Fibroblast of the aortic adventitia (primary cell): ENCODE measurements around the gene DVL2. TPM values are rescaled to one million over a fixed set of nuclear protein-coding genes. Genes with fewer than 3 reads are reported as not detected.

Source experiments
- DNase-seq: peaks from one replicate; pipeline ENCODE4 v3.0.0-alpha.2; 2010; ENCODE audit warnings: low read depth
- H3K4me3 ChIP-seq: 2 replicates; pipeline ENCODE4 v1.5.1; 2011; ENCODE audit warnings: low read depth, mild to moderate bottlenecking, control low read depth, low read length, moderate library complexity
- CTCF ChIP-seq: IDR thresholded peaks from 2 replicates; pipeline ENCODE4 v1.5.1; 2011; ENCODE audit warnings: mild to moderate bottlenecking, low read length, control low read depth, inconsistent platforms; ENCODE audit not compliant: insufficient read depth
- total RNA-seq: library from RNA; depleted of rRNA; stranded (reverse); fragments of >200 nt; gene quantifications from 2 replicates; pipeline ENCODE4 v1.2.3, GENCODE V29; 2012; ENCODE audit warnings: low replicate concordance

DVL2 gene
- 67.7 and 102 TPM in 2 replicates for total RNA-seq

GRCh38 chr17:7234083-7234951 lies at the start of gene DVL2:
Gene DVL2 (minus strand): TSS chr17:7234517. CDS start chr17:7234262, 255 bp downstream.
- peak within 1 kb of the TSS; percentile 94 for H3K4me3 ChIP-seq
- DNase-seq: peak; percentile 93
- TF ChIP-seq CTCF: no peak

- no peak overlapping the region for H3K4me3 ChIP-seq
- DNase-seq: no peak
- TF ChIP-seq CTCF: no peak
These were observed 49.3 kb upstream of the DVL2 start for GRCh38 chr17:7283471-7284216.

GRCh38 chr17:7282752-7283321 lies 48.5 kb upstream of the DVL2 start:
- TF ChIP-seq CTCF: no peak
- H3K4me3 ChIP-seq: no peak overlapping the region
- DNase-seq: no peak

GRCh38 chr17:7281953-7282751 lies 47.8 kb upstream of the DVL2 start:
- TF ChIP-seq CTCF: no peak
- H3K4me3 ChIP-seq: peak overlapping the region; percentile 54
- no peak for DNase-seq

GRCh38 chr17:7281074-7281952 lies 47.0 kb upstream of the DVL2 start, which contains the start of gene SLC2A4:
Gene SLC2A4 (plus strand): TSS chr17:7281718. CDS start chr17:7281935, 217 bp downstream.
- H3K4me3 ChIP-seq: peak within 1 kb of the TSS; percentile 59
- no peak for TF ChIP-seq CTCF
- DNase-seq: peak; percentile 90
